HEK293 (cell line): ENCODE results near the gene PYGO2.

ENCODE experiments used
- ATF2 ChIP-seq: fragments of 450-650 bp; formaldehyde crosslinking; IDR thresholded peaks from 2 replicates; pipeline ENCODE4 v1.5.1; 2016; ENCODE audit warnings: missing biosample characterization, missing genetic modification characterization, low read depth
- BCL11A ChIP-seq: fragments of 450-650 bp; formaldehyde crosslinking; IDR thresholded peaks from 2 replicates; pipeline ENCODE4 v1.5.1; 2016; ENCODE audit warnings: low read depth, missing biosample characterization, missing genetic modification characterization
- CTCF ChIP-seq: fragments of 450-650 bp; formaldehyde crosslinking; IDR thresholded peaks from 2 replicates; pipeline ENCODE4 v1.5.1; 2016; ENCODE audit warnings: missing biosample characterization, missing genetic modification characterization
- KLF8 ChIP-seq: fragments of 450-650 bp; formaldehyde crosslinking; IDR thresholded peaks from 2 replicates; pipeline ENCODE4 v1.5.1; 2016; ENCODE audit warnings: missing biosample characterization, missing genetic modification characterization
- OSR2 ChIP-seq: fragments of 450-650 bp; formaldehyde crosslinking; IDR thresholded peaks from 2 replicates; pipeline ENCODE4 v1.5.1; 2016; ENCODE audit warnings: missing biosample characterization, missing genetic modification characterization
- PATZ1 ChIP-seq: fragments of 450-650 bp; formaldehyde crosslinking; IDR thresholded peaks from 2 replicates; pipeline ENCODE4 v1.5.1; 2016; ENCODE audit warnings: missing biosample characterization, missing genetic modification characterization
- PRDM1 ChIP-seq: fragments of 450-650 bp; formaldehyde crosslinking; IDR thresholded peaks from 2 replicates; pipeline ENCODE4; 2016; ENCODE audit warnings: missing biosample characterization, missing genetic modification characterization
- SALL2 ChIP-seq: fragments of 450-650 bp; formaldehyde crosslinking; IDR thresholded peaks from 2 replicates; pipeline ENCODE4 v1.5.0; 2017; ENCODE audit warnings: missing biosample characterization, mild to moderate bottlenecking, missing genetic modification characterization, borderline replicate concordance
- ZBTB1 ChIP-seq: fragments of 450-650 bp; formaldehyde crosslinking; IDR thresholded peaks from 2 replicates; pipeline ENCODE4 v1.5.1; 2016; ENCODE audit warnings: missing biosample characterization, missing genetic modification characterization
- ZBTB20 ChIP-seq: fragments of 450-650 bp; formaldehyde crosslinking; IDR thresholded peaks from 2 replicates; pipeline ENCODE4 v1.5.1; 2016; ENCODE audit warnings: missing biosample characterization, missing genetic modification characterization
- ZBTB21 ChIP-seq: fragments of 450-650 bp; formaldehyde crosslinking; IDR thresholded peaks from 2 replicates; pipeline ENCODE4 v1.5.1; 2017; ENCODE audit warnings: missing biosample characterization, missing genetic modification characterization
- ZNF10 ChIP-seq: fragments of 450-650 bp; formaldehyde crosslinking; IDR thresholded peaks from 2 replicates; pipeline ENCODE4 v1.5.1; 2017; ENCODE audit warnings: missing biosample characterization, missing genetic modification characterization
- ZNF112 ChIP-seq: fragments of 450-650 bp; formaldehyde crosslinking; IDR thresholded peaks from 2 replicates; pipeline ENCODE4 v1.5.0; 2017; ENCODE audit warnings: missing biosample characterization, missing genetic modification characterization
- ZNF140 ChIP-seq: fragments of 450-650 bp; formaldehyde crosslinking; IDR thresholded peaks from 2 replicates; pipeline ENCODE4 v1.5.1; 2016; ENCODE audit warnings: missing biosample characterization, missing genetic modification characterization
- ZNF19 ChIP-seq: fragments of 450-650 bp; formaldehyde crosslinking; IDR thresholded peaks from 2 replicates; pipeline ENCODE4; 2016; ENCODE audit warnings: missing biosample characterization, missing genetic modification characterization, low read depth
- ZNF2 ChIP-seq: fragments of 450-650 bp; formaldehyde crosslinking; IDR thresholded peaks from 2 replicates; pipeline ENCODE4 v1.5.1; 2016; ENCODE audit warnings: missing biosample characterization, missing genetic modification characterization
- ZNF202 ChIP-seq: fragments of 450-650 bp; formaldehyde crosslinking; IDR thresholded peaks from 2 replicates; pipeline ENCODE4 v1.5.1; 2016; ENCODE audit warnings: missing biosample characterization, missing genetic modification characterization, borderline replicate concordance
- ZNF221 ChIP-seq: fragments of 450-650 bp; formaldehyde crosslinking; IDR thresholded peaks from 2 replicates; pipeline ENCODE4 v1.5.1; 2017; ENCODE audit warnings: missing biosample characterization, missing genetic modification characterization, borderline replicate concordance
- ZNF26 ChIP-seq: fragments of 450-650 bp; formaldehyde crosslinking; IDR thresholded peaks from 2 replicates; pipeline ENCODE4 v1.5.1; 2016; ENCODE audit warnings: missing biosample characterization, missing genetic modification characterization
- ZNF391 ChIP-seq: fragments of 450-650 bp; formaldehyde crosslinking; IDR thresholded peaks from 2 replicates; pipeline ENCODE4 v1.5.1; 2016; ENCODE audit warnings: low read depth, missing biosample characterization, missing genetic modification characterization, borderline replicate concordance
- ZNF449 ChIP-seq: fragments of 450-650 bp; formaldehyde crosslinking; IDR thresholded peaks from 2 replicates; pipeline ENCODE4 v1.5.1; 2017; ENCODE audit warnings: missing biosample characterization, mild to moderate bottlenecking, missing genetic modification characterization, moderate library complexity
- ZNF488 ChIP-seq: fragments of 450-650 bp; formaldehyde crosslinking; IDR thresholded peaks from 2 replicates; pipeline ENCODE4 v1.5.1; 2016; ENCODE audit warnings: missing biosample characterization, missing genetic modification characterization
- ZNF514 ChIP-seq: fragments of 450-650 bp; formaldehyde crosslinking; IDR thresholded peaks from 2 replicates; pipeline ENCODE4 v1.5.1; 2016; ENCODE audit warnings: missing biosample characterization, missing genetic modification characterization
- ZNF530 ChIP-seq: fragments of 450-650 bp; formaldehyde crosslinking; IDR thresholded peaks from 2 replicates; pipeline ENCODE4 v1.5.1; 2016; ENCODE audit warnings: low read depth, missing biosample characterization, missing genetic modification characterization
- ZNF544 ChIP-seq: fragments of 450-650 bp; formaldehyde crosslinking; IDR thresholded peaks from 2 replicates; pipeline ENCODE4 v1.5.0; 2017; ENCODE audit warnings: missing biosample characterization, missing genetic modification characterization
- ZNF645 ChIP-seq: fragments of 450-650 bp; formaldehyde crosslinking; IDR thresholded peaks from 2 replicates; pipeline ENCODE4; 2016; ENCODE audit warnings: missing biosample characterization, missing genetic modification characterization
- ZNF664 ChIP-seq: fragments of 450-650 bp; formaldehyde crosslinking; IDR thresholded peaks from 2 replicates; pipeline ENCODE4 v1.5.1; 2016; ENCODE audit warnings: missing biosample characterization, missing genetic modification characterization
- ZNF777 ChIP-seq: fragments of 450-650 bp; formaldehyde crosslinking; IDR thresholded peaks from 2 replicates; pipeline ENCODE4 v1.5.1; 2017; ENCODE audit warnings: missing biosample characterization, missing genetic modification characterization, borderline replicate concordance
- ZXDB ChIP-seq: fragments of 450-650 bp; formaldehyde crosslinking; IDR thresholded peaks from 2 replicates; pipeline ENCODE4 v1.5.1; 2016; ENCODE audit warnings: missing biosample characterization, missing genetic modification characterization

The PYGO2 gene

GRCh38 chr1:155001675-155002463 lies 40.3 kb upstream of the PYGO2 start (continued):
- peak; percentile 24; the same call in 1 of the 2 replicates for TF ChIP-seq ZNF645 (tag by site-specific recombination)
- TF ChIP-seq ZNF544 = no peak
- peak; percentile 73; the same call in 1 of the 2 replicates for TF ChIP-seq ZNF10 (tag by site-specific recombination)
- TF ChIP-seq ZNF391 (tag by site-specific recombination) = 0 out of 2 replicates have a peak, but pooled peaks have one; percentile 41
- peak; percentile 100 for TF ChIP-seq PRDM1 (tag by site-specific recombination)
- TF ChIP-seq ZNF488 (tag by site-specific recombination) = no peak
- no peak for TF ChIP-seq ZNF26 (tag by site-specific recombination)
- TF ChIP-seq ZNF449 (tag by site-specific recombination) = no peak
- TF ChIP-seq ZNF777 = no peak; the same call in 1 of the 2 replicates
- peak; percentile 65; the same call in 1 of the 2 replicates for TF ChIP-seq ZNF202 (tag by site-specific recombination)
- TF ChIP-seq ATF2 = peak; percentile 8; the same call in 1 of the 2 replicates
- TF ChIP-seq ZBTB20 = no peak
- no peak for TF ChIP-seq ZNF140 (tag by site-specific recombination)
- no peak for TF ChIP-seq ZBTB21 (tag by site-specific recombination)
- TF ChIP-seq KLF8 (tag by site-specific recombination) = peak; percentile 99
- no peak for TF ChIP-seq ZNF530
- no peak for TF ChIP-seq ZNF664 (tag by site-specific recombination)
- no peak for TF ChIP-seq ZNF19 (tag by site-specific recombination)
- TF ChIP-seq OSR2 (tag by site-specific recombination) = no peak
- no peak for TF ChIP-seq ZNF2
- peak; percentile 94 for TF ChIP-seq BCL11A (tag by site-specific recombination)
- no peak for TF ChIP-seq SALL2 (tag by site-specific recombination)
- TF ChIP-seq ZNF221 (tag by site-specific recombination) = no peak
- peak; percentile 98; the same call in 1 of the 2 replicates for TF ChIP-seq ZXDB (tag by site-specific recombination)
- TF ChIP-seq ZNF112 = no peak
- TF ChIP-seq PATZ1 (tag by site-specific recombination) = peak; percentile 99
- peak; percentile 95 for TF ChIP-seq CTCF
- no peak for TF ChIP-seq ZNF514 (tag by site-specific recombination)
- peak; percentile 74; the same call in 1 of the 2 replicates for TF ChIP-seq ZBTB1 (tag by site-specific recombination)
